OCI-LY7 (cell line): ENCODE measurements around the gene CAPZA2.

Experiments
- CTCF ChIP-seq: fragments of 200-600 bp; sonication (generic); conservative IDR thresholded peaks from 2 replicates; pipeline ENCODE4 v1.5.1; 2014; ENCODE audit warnings: mild to moderate bottlenecking, antibody characterized with exemption, low read length, moderate library complexity, mixed read lengths
- EZH2phosphoT487 ChIP-seq: fragments of 200-600 bp; sonication (generic); IDR thresholded peaks from 2 replicates; pipeline ENCODE4 v1.6.1; 2018; ENCODE audit warnings: low read depth, borderline replicate concordance, mild to moderate bottlenecking, mixed run types, antibody characterized with exemption, low read length, moderate library complexity, mixed read lengths

- TF ChIP-seq EZH2phosphoT487 (no peak), CTCF (no peak)
Measured at GRCh38 chr7:116834815-116835504, 27.4 kb upstream of the CAPZA2 start.
